ENCODE data around the gene KCNA1.

Gene KCNA1

GRCh38 chr12:4914720-4915119, 5.0 kb downstream of the KCNA1 start:
- no peak for FAIRE-seq

GRCh38 chr12:4915752-4916151, 6.0 kb downstream of the KCNA1 start:
- FAIRE-seq = no peak

GRCh38 chr12:4918950-4919660, 9.4 kb downstream of the KCNA1 start:
- no peak for FAIRE-seq

GRCh38 chr12:4932576-4932975, 22.9 kb downstream of the KCNA1 start:
- no peak for FAIRE-seq

GRCh38 chr12:4933411-4933810, 23.7 kb downstream of the KCNA1 start:
- FAIRE-seq = no peak

GRCh38 chr12:4934407-4935035, 24.8 kb downstream of the KCNA1 start:
- FAIRE-seq = no peak

GRCh38 chr12:4938900-4939299, 29.2 kb downstream of the KCNA1 start:
- no peak for FAIRE-seq

- no peak for FAIRE-seq
Observed at GRCh38 chr12:4939418-4940023, 29.8 kb downstream of the KCNA1 start.

- no peak for FAIRE-seq
Observed at GRCh38 chr12:4943067-4943937, 33.6 kb downstream of the KCNA1 start.

GRCh38 chr12:4943938-4944284, 34.2 kb downstream of the KCNA1 start:
- FAIRE-seq = no peak

- FAIRE-seq = no peak
Observed at GRCh38 chr12:4947253-4947652, 37.5 kb downstream of the KCNA1 start.

- no peak for FAIRE-seq
Observed at GRCh38 chr12:4951083-4951482, 41.4 kb downstream of the KCNA1 start.

GRCh38 chr12:4951601-4952000, 41.9 kb downstream of the KCNA1 start:
- no peak for FAIRE-seq

GRCh38 chr12:4954621-4955354, 45.1 kb downstream of the KCNA1 start:
- no peak for FAIRE-seq

- FAIRE-seq = no peak
Observed at GRCh38 chr12:4956054-4956453, 46.3 kb downstream of the KCNA1 start.

GRCh38 chr12:4956968-4957367, 47.3 kb downstream of the KCNA1 start:
- no peak for FAIRE-seq

GRCh38 chr12:4957761-4958160, 48.1 kb downstream of the KCNA1 start:
- FAIRE-seq = no peak

GRCh38 chr12:4958697-4959375, 49.1 kb downstream of the KCNA1 start:
- no peak for FAIRE-seq

GRCh38 chr12:4959381-4959780, 49.7 kb downstream of the KCNA1 start:
- no peak for FAIRE-seq

GRCh38 chr12:4960030-4960429, 50.3 kb downstream of the KCNA1 start:
- no peak for FAIRE-seq

- no peak for FAIRE-seq
Observed at GRCh38 chr12:4960547-4960946, 50.8 kb downstream of the KCNA1 start.

- FAIRE-seq = no peak
Observed at GRCh38 chr12:4961311-4961710, 51.6 kb downstream of the KCNA1 start.

All from G401.6 (cell line).